HFFc6 (cell line): ENCODE results near the gene TCN1. TPM values are rescaled to one million over a fixed set of nuclear protein-coding genes. Genes with fewer than 3 reads are reported as not detected.

Experiments used
- DNase-seq: peaks from one replicate; pipeline ENCODE4 v3.0.0-alpha.2; 2018
- H3K27ac Mint-ChIP-seq: 2 replicates; pipeline ENCODE4 v1.8.0; 2020; ENCODE audit warnings: mild to moderate bottlenecking, mixed read lengths
- H3K27me3 Mint-ChIP-seq: 2 replicates; pipeline ENCODE4 v1.8.0; 2021; ENCODE audit warnings: mild to moderate bottlenecking, moderate library complexity, mixed read lengths; ENCODE audit not compliant: insufficient read depth
- H3K36me3 Mint-ChIP-seq: 2 replicates; pipeline ENCODE4 v1.8.0; 2021; ENCODE audit warnings: low read depth, mixed read lengths
- H3K4me1 Mint-ChIP-seq: 2 replicates; pipeline ENCODE4 v1.8.0; 2020; ENCODE audit warnings: low read depth, mixed read lengths
- H3K4me3 Mint-ChIP-seq: 2 replicates; pipeline ENCODE4 v1.8.0; 2020; ENCODE audit warnings: mild to moderate bottlenecking, moderate library complexity, mixed read lengths
- H3K9me3 Mint-ChIP-seq: 2 replicates; pipeline ENCODE4 v1.8.0; 2020; ENCODE audit warnings: mild to moderate bottlenecking, mixed read lengths
- total RNA-seq, 6 experiments: library from RNA; stranded (reverse); fragmentation: NEBNext Ultra II Directional; extraction: Animal tissue kit (Norgen Biotek cat#: 25700); gene quantifications; 2 replicates in 1 of 6; 3 replicates in 5 of 6; pipeline ENCODE4 v1.2.3, GENCODE V29; 2021
- TF ChIP-seq, protein P1 (sequence below): fragments of 200-600 bp; sonication (generic); IDR thresholded peaks from 2 replicates; pipeline ENCODE4 v1.5.0; 2021; ENCODE audit warnings: antibody characterized with exemption, mild to moderate bottlenecking

The TCN1 gene
- total RNA-seq, 6 experiments from 2014 or later: not detected

GRCh38 chr11:59878575-59878974 lies 12.3 kb upstream of the TCN1 start, which contains the start of gene OOSP3:
TSS of gene OOSP3 (plus strand) at chr11:59878782. CDS start at chr11:59878809, 27 bp downstream.
- TF ChIP-seq, protein P1, sequence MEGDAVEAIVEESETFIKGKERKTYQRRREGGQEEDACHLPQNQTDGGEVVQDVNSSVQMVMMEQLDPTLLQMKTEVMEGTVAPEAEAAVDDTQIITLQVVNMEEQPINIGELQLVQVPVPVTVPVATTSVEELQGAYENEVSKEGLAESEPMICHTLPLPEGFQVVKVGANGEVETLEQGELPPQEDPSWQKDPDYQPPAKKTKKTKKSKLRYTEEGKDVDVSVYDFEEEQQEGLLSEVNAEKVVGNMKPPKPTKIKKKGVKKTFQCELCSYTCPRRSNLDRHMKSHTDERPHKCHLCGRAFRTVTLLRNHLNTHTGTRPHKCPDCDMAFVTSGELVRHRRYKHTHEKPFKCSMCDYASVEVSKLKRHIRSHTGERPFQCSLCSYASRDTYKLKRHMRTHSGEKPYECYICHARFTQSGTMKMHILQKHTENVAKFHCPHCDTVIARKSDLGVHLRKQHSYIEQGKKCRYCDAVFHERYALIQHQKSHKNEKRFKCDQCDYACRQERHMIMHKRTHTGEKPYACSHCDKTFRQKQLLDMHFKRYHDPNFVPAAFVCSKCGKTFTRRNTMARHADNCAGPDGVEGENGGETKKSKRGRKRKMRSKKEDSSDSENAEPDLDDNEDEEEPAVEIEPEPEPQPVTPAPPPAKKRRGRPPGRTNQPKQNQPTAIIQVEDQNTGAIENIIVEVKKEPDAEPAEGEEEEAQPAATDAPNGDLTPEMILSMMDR: no peak
- no peaks in the 10 kb centered on the region for H3K36me3 Mint-ChIP-seq
- peaks cover 3% of the 10 kb centered on the region; the same call in 1 of the 2 replicates for H3K27me3 Mint-ChIP-seq
- no peaks in the 10 kb centered on the region for H3K9me3 Mint-ChIP-seq
- H3K27ac Mint-ChIP-seq: no peak within 1 kb of the TSS
- no peak for DNase-seq
- H3K4me3 Mint-ChIP-seq: no peak within 1 kb of the TSS
- no peaks in the 10 kb centered on the region for H3K4me1 Mint-ChIP-seq

GRCh38 chr11:59877784-59878183 lies 11.5 kb upstream of the TCN1 start:
- DNase-seq: no peak
- H3K9me3 Mint-ChIP-seq: no peaks in the 10 kb centered on the region
- H3K4me3 Mint-ChIP-seq: no peak overlapping the region
- no peak overlapping the region for H3K27ac Mint-ChIP-seq
- no peaks in the 10 kb centered on the region for H3K4me1 Mint-ChIP-seq
- peaks cover 3% of the 10 kb centered on the region; the same call in 1 of the 2 replicates for H3K27me3 Mint-ChIP-seq
- TF ChIP-seq, protein P1: no peak
- no peaks in the 10 kb centered on the region for H3K36me3 Mint-ChIP-seq

DNA sequence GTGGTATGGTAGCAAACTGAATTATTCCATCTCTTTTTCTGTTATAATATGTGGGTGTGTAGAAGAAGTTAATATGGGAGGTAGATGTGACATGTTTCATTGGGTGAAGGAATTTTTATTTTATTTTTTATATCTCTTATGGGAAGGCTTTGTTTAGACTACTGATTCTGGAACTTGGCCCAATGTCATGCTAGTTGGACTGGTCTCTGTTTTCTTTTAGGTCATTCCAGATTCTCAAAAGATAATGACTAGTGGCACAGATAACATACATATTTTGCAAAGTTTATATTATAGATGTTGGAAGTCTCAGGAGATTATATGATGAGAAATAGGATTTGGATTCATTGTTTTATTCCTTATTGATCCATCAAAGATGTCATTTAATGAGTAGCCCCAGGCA lies 11.0 kb upstream of the TCN1 start:
- Mint-ChIP-seq H3K27ac (no peak overlapping the region), H3K9me3 (no peaks in the 10 kb centered on the region), H3K4me3 (no peak overlapping the region), H3K27me3 (peaks cover 3% of the 10 kb centered on the region; the same call in 1 of the 2 replicates), H3K36me3 (no peaks in the 10 kb centered on the region), H3K4me1 (no peaks in the 10 kb centered on the region)
- DNase-seq: no peak
- TF ChIP-seq, protein P1: no peak

DNA sequence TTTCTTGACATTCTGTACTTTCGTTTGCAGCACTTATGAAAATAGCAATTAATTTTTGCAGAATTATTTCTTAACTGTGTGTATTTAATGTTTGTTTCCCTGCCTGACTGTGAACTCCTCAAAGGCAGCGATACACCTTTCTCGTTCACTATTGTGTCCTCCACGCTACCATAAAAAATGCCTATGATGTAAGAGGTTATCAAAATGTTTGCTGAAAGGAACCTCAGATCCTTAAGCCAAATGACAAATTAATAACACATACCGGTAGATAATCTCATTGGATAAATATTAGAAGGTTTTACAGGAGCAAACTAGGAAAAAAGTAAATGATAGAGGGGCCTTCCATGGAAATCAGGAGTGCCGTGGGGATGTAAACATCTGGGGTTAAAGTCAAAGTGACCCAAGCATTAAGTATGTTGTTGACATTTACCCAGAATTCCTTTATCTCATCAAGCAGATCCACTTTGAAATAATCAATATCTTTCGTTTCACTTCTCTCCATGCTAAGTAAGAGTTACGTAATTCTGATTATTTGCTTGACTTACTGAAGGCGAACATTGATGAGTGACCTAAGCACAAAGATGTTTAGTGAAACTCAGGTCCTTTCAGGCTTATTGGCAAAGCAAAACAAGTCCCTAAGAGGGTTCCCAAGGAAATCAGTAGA lies 9.7 kb upstream of the TCN1 start:
- no peak overlapping the region for H3K4me3 Mint-ChIP-seq
- DNase-seq: no peak
- H3K4me1 Mint-ChIP-seq: no peaks in the 10 kb centered on the region
- H3K36me3 Mint-ChIP-seq: no peaks in the 10 kb centered on the region
- TF ChIP-seq, protein P1: no peak
- no peaks in the 10 kb centered on the region for H3K9me3 Mint-ChIP-seq
- H3K27ac Mint-ChIP-seq: no peak overlapping the region
- H3K27me3 Mint-ChIP-seq: peaks cover 3% of the 10 kb centered on the region; the same call in 1 of the 2 replicates

DNA sequence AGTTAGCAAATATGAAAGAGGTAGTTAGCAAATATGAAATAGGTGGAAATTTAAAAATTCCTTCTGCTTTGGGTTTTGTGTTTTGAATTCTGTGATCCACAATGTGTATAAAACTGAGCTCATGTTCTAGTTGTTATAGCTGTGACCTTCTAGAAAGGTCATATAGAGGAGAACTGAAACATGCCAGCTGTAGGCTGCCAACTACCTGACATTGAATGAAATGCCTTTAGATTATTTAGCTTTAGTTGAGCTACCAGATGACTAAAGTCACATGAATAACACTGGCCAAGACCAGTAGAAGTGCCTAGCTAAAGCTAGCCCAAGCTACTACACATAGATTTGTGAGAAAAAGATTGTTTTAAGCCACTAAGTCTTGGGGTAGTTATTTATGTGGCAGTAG lies 5.8 kb upstream of the TCN1 start:
- H3K4me1 Mint-ChIP-seq: no peaks in the 10 kb centered on the region
- H3K4me3 Mint-ChIP-seq: no peak overlapping the region
- TF ChIP-seq, protein P1: no peak
- H3K27me3 Mint-ChIP-seq: peaks cover 3% of the 10 kb centered on the region; the same call in 1 of the 2 replicates
- H3K9me3 Mint-ChIP-seq: no peaks in the 10 kb centered on the region
- no peaks in the 10 kb centered on the region for H3K36me3 Mint-ChIP-seq
- no peak overlapping the region for H3K27ac Mint-ChIP-seq
- DNase-seq: no peak
